HFF-Myc (cell line): ENCODE measurements around the gene PELI2.

Experiments used
- DNase-seq: peaks from one replicate; pipeline ENCODE4 v3.0.0-alpha.2; 2011; ENCODE audit warnings: low read depth; ENCODE audit errors: extremely low read depth
- H3K4me3 ChIP-seq: replicated peaks from 2 replicates; pipeline ENCODE4 v1.5.1; 2011; ENCODE audit warnings: low read depth, mild to moderate bottlenecking, control low read depth, low read length
- TF ChIP-seq, protein P1 (sequence below): IDR thresholded peaks from 2 replicates; pipeline ENCODE4 v1.5.1; 2012; ENCODE audit warnings: mild to moderate bottlenecking, low read depth, low read length, control low read depth; ENCODE audit errors: missing control alignments

Gene PELI2

DNA sequence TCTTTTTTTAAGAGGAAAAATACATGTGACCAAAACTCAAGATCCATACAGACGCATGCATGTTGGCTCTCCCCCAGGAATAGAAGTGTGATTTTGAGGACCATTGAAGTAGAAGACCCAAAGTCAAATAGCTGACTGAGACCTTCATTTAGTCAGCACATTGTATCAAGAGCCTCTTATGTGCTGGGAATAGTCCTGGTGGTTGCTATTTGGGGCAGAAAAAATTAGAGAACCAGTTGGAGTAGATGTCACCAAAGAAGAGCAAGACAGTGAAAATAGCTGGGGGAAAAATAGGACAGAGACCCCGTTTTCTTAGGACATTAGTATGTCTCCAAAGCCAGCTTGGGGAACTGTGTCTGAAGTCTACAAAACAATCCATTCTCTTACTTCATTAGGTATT is 93.6 kb downstream of the PELI2 start:
- TF ChIP-seq, protein P1, sequence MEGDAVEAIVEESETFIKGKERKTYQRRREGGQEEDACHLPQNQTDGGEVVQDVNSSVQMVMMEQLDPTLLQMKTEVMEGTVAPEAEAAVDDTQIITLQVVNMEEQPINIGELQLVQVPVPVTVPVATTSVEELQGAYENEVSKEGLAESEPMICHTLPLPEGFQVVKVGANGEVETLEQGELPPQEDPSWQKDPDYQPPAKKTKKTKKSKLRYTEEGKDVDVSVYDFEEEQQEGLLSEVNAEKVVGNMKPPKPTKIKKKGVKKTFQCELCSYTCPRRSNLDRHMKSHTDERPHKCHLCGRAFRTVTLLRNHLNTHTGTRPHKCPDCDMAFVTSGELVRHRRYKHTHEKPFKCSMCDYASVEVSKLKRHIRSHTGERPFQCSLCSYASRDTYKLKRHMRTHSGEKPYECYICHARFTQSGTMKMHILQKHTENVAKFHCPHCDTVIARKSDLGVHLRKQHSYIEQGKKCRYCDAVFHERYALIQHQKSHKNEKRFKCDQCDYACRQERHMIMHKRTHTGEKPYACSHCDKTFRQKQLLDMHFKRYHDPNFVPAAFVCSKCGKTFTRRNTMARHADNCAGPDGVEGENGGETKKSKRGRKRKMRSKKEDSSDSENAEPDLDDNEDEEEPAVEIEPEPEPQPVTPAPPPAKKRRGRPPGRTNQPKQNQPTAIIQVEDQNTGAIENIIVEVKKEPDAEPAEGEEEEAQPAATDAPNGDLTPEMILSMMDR, result no peak
- no peak for DNase-seq
- no peak overlapping the region for H3K4me3 ChIP-seq

DNA sequence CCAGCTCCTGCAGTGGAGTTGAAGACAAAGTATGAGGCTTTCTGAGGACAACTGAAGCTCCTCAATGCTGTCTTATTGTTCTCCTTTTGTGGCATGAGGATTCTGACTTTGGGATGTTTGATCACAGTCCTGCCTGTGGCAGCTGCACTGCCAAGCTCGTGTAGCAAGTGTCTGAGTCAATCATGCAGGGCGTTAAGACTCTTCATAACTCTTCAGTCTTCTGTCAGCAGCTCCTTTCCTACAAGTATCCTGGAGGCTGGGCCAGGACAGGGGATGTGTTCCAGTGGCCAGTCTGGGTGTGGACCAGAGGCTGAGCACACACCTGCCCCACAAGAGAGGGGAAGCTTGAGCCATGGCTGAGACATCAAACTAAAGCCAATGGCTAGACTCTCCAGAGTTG is 94.3 kb downstream of the PELI2 start:
- TF ChIP-seq, protein P1, result no peak
- no peak for DNase-seq
- H3K4me3 ChIP-seq, result no peak overlapping the region

DNA sequence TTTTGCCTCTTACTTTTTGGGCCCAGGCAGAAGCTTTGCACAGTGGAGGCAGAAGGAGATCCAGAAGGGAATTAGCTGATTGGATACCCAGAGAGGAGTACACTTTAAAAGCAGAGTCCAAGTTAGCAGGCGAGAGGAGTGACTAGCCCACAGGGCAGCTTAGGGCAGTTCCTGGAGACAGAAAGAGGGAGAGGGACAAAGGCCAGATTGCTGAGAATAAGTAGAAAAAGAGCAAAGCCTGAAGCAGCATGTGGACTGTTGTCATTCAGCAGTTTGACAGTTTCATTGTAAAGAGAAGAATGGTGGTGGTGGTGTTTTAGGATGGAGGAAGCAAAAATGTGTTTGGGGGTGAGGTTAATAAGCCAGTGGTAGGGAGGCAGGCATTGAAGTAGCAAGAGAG is 95.1 kb downstream of the PELI2 start:
- no peak overlapping the region for H3K4me3 ChIP-seq
- TF ChIP-seq, protein P1, result no peak
- no peak for DNase-seq

DNA sequence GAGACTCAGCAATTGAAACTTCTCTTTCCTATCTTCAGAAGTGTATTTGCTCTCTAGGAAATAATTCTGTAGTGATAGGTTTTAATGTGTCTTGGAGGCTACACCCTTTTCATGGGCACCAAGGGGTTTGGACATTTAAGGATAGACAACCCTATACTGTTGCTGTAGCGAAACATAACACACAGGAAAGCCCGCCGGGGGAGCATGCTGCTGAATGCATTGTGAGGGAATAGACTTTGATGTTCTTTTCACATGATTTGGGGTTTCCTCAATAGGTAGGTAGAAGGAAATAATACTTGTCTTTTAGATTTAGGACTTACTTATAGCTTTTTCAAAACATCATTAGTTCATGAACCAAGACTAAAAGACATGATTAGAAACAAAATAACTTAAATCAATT is 97.0 kb downstream of the PELI2 start:
- no peak overlapping the region for H3K4me3 ChIP-seq
- no peak for DNase-seq
- TF ChIP-seq, protein P1, result no peak

DNA sequence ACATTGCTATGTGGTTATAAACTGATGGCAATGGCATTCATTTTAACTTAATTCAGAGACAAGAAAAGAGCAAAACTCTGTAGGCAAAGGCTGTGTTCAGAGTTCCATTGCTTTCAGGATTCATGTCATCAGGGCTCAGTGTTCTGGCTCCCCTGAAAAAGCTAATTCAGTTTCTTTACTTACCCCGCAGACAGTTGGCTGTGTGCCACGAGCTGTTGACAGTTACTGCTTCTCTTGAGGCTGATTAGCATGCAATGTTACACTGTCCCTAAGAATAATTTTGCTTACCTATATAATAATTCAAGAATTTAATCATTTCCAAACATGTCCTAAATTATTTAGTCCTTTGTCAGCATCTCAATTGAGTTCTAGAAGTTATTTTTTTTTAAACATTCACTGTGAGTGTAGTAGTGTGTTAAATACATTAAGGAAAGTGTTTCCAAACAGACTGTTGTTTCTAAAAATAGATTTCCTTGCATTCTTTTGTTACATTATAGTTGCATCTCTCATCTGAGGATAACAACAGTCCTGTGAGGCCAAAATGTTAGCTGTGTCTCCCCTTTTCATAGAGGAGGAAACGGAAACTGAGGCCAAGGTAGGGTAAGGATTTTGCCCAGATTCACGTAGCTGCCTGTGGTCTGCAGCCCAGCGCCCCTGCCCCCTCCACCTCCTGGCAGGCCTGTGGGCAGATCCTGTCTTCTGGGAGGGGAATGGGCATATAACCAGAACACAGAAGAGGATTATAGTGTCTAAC is 98.6 kb downstream of the PELI2 start:
- no peak overlapping the region for H3K4me3 ChIP-seq
- DNase-seq, result no peak
- TF ChIP-seq, protein P1, result no peak

DNA sequence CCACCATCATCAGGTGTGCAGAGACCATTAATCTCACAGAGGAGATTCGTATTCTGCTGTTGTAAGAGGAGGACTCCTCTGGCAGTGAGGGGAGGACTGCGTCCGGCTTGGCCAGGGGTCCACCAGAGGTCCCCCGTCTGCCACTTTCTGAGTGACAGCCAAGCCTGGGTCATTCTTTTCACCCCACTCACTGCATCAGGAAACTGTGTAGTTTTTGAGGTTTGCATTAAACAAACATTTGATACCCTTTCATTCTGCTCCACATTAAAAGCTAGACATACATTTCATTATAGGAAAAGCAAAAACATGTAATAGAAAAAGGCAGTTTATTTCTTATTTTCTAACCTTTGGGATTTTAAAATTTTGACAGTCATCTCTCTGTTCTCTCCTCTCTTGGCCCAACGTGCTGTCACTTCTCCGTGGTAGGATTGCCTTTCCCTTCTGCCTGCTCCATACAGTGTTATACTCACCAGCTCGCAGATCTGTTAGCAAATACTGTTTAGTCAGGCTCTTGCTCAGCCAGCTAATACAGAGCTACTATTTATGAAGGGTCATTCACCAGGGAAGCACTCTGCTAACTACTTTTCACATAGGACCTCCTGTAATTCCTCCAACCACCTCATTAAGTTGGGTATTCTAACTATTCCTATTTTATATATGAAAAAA is 99.3 kb downstream of the PELI2 start:
- TF ChIP-seq, protein P1, result no peak
- H3K4me3 ChIP-seq, result no peak overlapping the region
- no peak for DNase-seq
